Brain pericyte (primary cell): ENCODE data around the gene ENDOD1.
"Not testable (repeated sequence)": the region's sequence is repeated elsewhere in the genome, so short reads cannot be mapped to it uniquely, and the experiment has no call there.

Experiments
- DNase-seq: peaks from one replicate; pipeline ENCODE4 v3.0.0-alpha.2; 2012; ENCODE audit warnings: low read depth, low spot score

Gene ENDOD1, protein sequence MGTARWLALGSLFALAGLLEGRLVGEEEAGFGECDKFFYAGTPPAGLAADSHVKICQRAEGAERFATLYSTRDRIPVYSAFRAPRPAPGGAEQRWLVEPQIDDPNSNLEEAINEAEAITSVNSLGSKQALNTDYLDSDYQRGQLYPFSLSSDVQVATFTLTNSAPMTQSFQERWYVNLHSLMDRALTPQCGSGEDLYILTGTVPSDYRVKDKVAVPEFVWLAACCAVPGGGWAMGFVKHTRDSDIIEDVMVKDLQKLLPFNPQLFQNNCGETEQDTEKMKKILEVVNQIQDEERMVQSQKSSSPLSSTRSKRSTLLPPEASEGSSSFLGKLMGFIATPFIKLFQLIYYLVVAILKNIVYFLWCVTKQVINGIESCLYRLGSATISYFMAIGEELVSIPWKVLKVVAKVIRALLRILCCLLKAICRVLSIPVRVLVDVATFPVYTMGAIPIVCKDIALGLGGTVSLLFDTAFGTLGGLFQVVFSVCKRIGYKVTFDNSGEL

DNA sequence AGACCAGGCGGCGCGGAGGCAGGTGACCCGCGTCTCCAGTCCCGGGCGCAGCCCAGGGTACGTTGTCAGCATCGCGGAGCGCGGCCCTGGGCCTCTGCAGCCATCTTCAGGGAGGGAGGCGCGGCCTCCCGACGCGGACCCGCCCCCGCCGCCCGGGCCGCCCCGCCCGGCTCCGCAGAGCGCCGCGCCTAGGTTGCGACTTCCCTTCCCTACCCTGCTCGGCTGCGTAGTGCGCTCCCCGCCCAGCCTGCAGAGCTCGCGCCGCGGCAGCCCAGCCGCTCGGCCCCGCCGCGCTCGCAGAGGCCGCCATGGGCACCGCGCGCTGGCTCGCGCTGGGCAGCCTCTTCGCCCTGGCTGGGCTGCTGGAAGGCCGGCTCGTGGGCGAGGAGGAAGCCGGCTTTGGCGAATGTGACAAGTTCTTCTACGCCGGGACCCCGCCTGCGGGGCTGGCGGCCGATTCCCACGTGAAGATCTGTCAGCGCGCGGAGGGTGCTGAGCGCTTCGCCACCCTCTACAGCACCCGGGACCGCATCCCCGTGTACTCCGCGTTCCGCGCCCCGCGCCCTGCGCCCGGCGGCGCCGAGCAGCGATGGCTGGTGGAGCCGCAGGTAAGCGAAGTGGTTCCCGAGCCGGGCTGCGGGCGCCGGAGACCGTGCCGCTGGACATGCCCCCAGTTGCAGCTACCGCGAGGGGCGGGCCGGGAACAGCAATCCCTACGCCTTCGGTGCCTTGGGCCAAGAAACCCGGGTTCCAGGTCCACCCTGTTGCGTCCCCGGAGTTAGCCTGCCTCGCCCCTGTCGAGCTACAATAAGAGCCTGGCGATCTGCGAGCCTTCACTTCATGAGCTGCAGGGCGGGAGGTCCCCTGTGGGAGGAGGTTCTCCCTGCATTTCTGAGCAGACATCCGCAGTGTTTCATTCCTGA is at the start of gene ENDOD1:
TSS of gene ENDOD1 (plus strand) at position 227 of the 923 bp plus-strand sequence. CDS start at position 309, 82 bp downstream.
- DNase-seq = no peak

- no peak for DNase-seq
Observed at GRCh38 chr11:95042239-95042638, 47.4 kb upstream of the ENDOD1 start.

GRCh38 chr11:95042906-95043305 is 46.7 kb upstream of the ENDOD1 start:
- no peak for DNase-seq

- no peak for DNase-seq
Observed at GRCh38 chr11:95044010-95044409, 45.6 kb upstream of the ENDOD1 start.

- DNase-seq = no peak
Observed at GRCh38 chr11:95045812-95046211, 43.8 kb upstream of the ENDOD1 start.

DNA sequence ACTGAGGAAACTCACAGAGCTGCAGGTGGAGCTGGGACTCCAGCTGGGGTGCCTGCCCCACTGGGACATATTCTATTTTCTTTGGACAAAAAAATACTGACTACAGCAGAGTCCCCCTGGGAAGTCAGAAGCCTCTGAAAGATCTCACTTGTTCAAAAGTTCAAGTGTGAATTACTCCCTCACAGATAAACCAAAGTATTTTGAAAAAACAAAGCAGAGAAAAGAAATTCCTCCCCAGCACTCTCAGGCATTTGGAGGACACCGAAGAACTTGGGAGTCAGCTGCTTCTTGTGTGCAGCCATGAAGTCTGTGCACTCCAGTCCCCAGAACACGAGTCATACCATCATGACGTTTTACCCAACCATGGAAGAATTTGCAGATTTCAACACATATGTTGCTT is 40.5 kb upstream of the ENDOD1 start, which contains the start of gene KDM4F:
TSS of gene KDM4F (plus strand) at position 301 of the 400 bp plus-strand sequence.
- DNase-seq = not testable (repeated sequence)

GRCh38 chr11:95050595-95051202 is 38.9 kb upstream of the ENDOD1 start:
- no peak for DNase-seq

- no peak for DNase-seq
Observed at GRCh38 chr11:95054356-95054755, 35.3 kb upstream of the ENDOD1 start.

- DNase-seq = no peak
Observed at GRCh38 chr11:95055283-95055897, 34.3 kb upstream of the ENDOD1 start.

DNA sequence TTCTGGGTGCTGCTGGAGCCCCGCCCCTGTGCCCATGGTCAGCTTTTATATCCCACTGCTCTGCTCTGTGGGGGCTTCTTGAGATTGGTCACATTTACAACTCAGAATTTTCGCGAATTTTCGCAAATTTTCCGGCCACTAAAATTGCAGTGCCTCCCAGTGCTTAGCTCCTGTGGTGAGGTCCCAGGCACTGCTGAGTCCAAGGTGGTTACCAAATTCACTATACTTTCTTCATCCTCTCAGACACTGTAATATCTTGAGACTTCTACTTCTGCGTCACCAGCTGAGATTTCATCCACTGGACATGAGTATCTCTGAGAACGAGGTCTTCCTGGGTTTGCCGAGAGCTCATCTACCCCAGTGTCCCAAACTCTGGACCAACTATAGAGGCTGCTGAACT is 31.7 kb upstream of the ENDOD1 start:
- DNase-seq = no peak

DNA sequence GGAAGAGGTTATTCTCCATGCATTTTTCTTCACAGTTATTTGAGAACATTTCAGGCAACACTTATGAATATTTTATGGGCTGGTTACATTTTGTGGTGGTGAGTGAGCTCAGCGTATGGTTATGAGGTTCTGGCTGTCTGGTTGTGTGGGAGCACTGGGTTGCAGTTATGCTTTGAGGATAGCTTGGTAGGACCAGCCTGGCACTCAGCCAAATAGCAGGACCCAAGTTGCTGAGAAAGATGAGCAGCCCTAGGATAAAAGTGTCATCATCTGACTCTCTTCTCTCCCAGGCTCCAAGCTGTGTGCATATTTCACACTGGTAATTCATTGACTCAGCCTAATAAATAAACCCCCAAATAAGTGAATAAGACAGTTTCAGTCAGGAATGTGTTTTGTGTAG is 31.0 kb upstream of the ENDOD1 start:
- no peak for DNase-seq

DNA sequence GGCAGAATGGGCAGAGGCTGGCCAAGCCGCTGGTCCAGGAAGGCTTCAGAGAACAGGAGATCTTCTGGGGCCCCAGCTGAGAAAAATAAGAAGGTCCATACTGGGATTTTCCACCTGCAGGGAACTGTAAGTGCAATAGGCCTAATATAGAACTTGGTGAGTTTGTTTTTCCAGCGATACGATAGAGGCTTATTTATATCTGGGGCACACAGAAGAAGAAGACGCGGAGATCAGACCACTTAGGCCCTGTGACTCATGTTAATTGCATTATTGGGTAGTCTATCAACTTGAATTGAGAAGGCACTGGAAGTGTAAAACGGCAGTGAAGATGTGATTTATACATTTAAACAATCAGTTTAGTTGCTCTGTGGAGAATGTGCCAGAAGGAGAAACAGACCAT is 30.6 kb upstream of the ENDOD1 start:
- DNase-seq = no peak

DNA sequence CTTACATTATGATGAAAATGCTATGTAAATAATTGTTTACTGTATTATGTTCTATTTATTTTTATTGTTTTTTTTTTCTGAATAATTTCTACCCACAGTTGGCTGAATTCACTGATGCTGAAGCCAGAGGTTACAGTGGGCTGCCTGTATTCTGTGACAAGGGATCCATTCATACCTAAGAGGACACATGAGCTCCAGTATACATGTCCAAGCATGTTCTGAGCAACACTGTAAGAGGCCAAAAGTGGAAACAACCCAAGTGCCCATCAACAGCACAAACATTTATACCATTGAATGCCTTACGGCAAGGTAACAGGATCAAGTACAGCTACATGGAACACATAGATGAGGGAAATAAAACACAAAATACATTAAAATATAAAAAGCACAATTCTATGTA is 24.3 kb upstream of the ENDOD1 start:
- no peak for DNase-seq

- DNase-seq = no peak
Observed at GRCh38 chr11:95066716-95067038, 23.0 kb upstream of the ENDOD1 start, which contains the start of gene SRSF8. SRSF8 (plus strand) TSS chr11:95066919; CDS start chr11:95067227, 308 bp downstream.

DNA sequence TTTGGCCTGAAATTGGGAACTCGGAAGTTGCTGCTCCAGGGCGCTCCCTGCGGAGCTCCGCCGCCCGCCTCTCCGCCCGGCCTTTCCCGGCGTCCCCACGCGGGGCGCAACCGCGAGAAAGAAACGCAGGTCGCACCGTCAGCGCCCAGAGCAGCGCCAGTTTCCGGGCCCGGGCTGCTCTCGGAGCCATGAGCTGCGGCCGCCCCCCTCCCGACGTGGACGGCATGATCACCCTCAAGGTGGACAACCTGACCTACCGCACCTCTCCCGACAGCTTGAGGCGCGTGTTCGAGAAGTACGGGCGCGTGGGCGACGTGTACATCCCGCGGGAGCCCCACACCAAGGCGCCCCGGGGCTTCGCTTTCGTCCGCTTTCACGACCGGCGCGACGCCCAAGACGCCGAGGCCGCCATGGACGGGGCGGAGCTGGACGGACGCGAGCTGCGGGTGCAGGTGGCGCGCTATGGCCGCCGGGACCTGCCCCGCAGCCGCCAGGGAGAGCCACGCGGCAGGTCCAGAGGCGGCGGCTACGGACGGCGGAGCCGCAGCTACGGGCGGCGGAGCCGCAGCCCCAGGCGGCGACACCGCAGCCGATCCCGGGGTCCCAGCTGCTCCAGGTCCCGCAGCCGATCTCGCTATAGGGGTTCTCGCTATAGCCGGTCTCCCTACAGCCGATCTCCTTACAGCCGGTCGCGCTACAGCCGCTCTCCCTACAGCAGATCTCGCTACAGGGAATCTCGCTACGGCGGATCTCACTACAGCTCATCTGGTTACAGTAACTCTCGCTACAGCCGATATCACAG is 22.4 kb upstream of the ENDOD1 start:
- no peak for DNase-seq

DNA sequence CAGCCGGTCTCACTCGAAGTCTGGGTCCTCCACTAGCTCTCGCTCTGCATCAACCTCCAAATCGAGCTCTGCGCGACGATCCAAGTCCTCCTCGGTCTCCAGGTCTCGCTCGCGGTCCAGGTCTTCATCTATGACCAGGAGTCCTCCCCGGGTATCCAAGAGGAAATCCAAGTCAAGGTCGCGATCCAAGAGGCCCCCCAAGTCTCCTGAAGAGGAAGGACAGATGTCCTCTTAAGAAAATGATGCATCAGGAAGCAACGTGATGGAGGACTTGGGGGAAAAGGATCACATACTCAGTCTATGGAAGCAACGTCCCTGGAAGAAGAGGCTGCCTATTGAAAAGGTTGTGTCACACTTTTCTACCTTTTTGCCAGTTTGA is 21.8 kb upstream of the ENDOD1 start:
- DNase-seq = no peak

GRCh38 chr11:95068549-95068948 is 21.1 kb upstream of the ENDOD1 start:
- DNase-seq = no peak

GRCh38 chr11:95070471-95070870 is 19.2 kb upstream of the ENDOD1 start:
- DNase-seq = no peak

DNA sequence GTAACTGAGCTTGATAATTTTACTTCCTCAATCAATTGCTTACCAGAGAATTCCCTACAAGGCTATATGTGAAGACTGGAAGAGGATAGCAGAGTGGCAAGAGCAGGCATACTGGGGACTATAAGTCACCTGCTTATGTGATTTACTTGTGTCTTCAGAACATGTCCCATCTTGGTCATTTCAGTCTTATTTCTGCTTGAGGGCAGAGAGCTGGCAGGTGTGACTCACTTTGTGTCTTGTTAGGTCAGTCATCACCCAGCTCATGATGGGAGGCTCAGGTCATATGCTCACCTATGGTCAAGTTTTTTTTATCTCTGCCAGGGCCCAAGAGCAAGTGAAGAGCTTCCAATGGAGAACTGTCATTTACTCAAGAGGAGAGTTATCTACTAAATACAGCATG is 16.7 kb upstream of the ENDOD1 start:
- DNase-seq = no peak

GRCh38 chr11:95074792-95075563 is 14.7 kb upstream of the ENDOD1 start:
- no peak for DNase-seq
